ENCODE data around the gene HECW1.

GRCh38 chr7:43554423-43554822, 442.0 kb downstream of the HECW1 start:
- no peak for TF ChIP-seq POLR2A (IDR thresholded peaks at IDR 0.05; ENCODE audit: low read depth, low read length)
- TF ChIP-seq PAX5 (IDR thresholded peaks at IDR 0.05; ENCODE audit: insufficient read depth, low read length, severe bottlenecking): no peak
- TF ChIP-seq TAF1 (IDR thresholded peaks at IDR 0.05; ENCODE audit: low read depth, low read length): no peak
- no peak for TF ChIP-seq POLR2AphosphoS5 (IDR thresholded peaks at IDR 0.05; ENCODE audit: low read depth, low read length)

Measured in GM12891 (cell line).